ENCODE results near the gene GNGT2.

GRCh38 chr17:49183341-49183740, 27.0 kb downstream of the GNGT2 start:
- TF ChIP-seq POLR2A (IDR thresholded peaks at IDR 0.05; ENCODE audit: extremely low read depth, insufficient read length) (no peak), CTCF (IDR thresholded peaks at IDR 0.05; ENCODE audit: low read depth, low read length) (no peak), MYC (IDR thresholded peaks at IDR 0.05; ENCODE audit: low read depth, low read length) (no peak)
